Stimulated activated naive CD4-positive, alpha-beta T cell treated with Interleukin-2 at 50 U/mL for 16 hours (primary cell): ENCODE data around the gene TNRC6C.
"Not testable (repeated sequence)": the region's sequence is repeated elsewhere in the genome, so short reads cannot be mapped to it uniquely, and the experiment has no call there.

ENCODE experiments used
- DNase-seq: peaks from one replicate; lab custom pipeline; 2025; lab: John Stamatoyannopoulos, UW

TNRC6C gene

GRCh38 chr17:77963441-77963840, 4.9 kb downstream of the TNRC6C start:
- DNase-seq = no peak

DNA sequence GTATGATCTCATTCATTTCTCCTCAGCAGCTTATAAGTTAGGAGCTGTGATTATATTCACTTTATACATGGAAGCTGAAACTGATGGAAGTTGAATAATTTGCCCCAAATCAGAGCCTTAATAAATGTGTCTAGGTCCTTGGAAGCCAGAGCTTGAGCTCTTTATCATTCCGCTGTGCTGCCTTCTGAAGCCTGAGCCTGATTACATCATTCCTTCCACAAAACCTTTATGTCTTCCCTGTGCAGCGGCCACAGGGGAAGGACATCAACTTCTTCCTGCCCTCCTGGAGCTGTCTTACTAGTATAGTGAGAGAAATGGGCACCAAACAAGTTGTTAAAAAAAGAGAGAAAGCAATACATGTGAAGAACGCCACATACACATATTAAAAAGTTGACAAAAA, 6.8 kb downstream of the TNRC6C start:
- DNase-seq = no peak

DNA sequence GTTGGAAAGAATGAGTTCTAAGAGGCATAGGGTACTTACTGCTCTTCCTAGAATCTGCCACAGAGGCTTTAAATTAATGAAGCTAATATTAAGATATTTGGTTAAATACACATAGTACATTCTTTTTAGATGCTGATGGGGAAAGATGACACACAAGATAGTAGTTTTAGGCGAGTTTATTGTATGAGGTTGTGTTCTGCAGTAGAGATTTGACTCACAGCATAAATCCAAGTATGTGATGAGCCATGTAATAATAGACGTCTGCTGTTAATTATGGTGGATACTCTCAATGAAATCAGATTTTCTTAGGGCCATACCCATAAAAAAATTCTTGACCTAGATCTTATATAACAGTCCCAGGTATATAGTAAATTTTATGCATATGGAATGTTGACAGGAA, 8.0 kb downstream of the TNRC6C start:
- no peak for DNase-seq

GRCh38 chr17:77968788-77969187, 10.3 kb downstream of the TNRC6C start:
- no peak for DNase-seq

DNA sequence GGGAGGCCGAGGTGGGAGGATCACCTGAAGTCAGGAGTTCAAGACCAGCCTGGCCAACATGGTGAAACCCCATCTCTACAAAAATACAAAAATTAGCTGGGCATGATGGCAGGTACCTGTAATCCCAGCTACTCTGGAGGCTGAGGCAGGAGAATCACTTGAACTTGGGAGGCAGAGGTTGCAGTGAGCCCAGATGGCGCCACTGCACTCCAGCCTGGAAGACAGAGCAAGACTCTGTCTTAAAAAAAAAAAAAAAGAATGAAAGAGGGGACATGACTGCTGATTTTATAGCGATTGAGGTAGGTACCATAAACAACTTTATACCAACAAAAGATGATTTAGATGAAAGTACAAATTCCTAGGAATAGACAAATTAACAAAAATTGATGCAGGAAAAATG, 13.8 kb downstream of the TNRC6C start:
- not testable (repeated sequence) for DNase-seq

- DNase-seq = no peak
Observed at GRCh38 chr17:77973953-77974352, 15.4 kb downstream of the TNRC6C start.

- DNase-seq = no peak
Observed at GRCh38 chr17:77974396-77974795, 15.9 kb downstream of the TNRC6C start.

- not testable (repeated sequence) for DNase-seq
Observed at GRCh38 chr17:77982430-77982829, 23.9 kb downstream of the TNRC6C start.

GRCh38 chr17:77990301-77990700, 31.8 kb downstream of the TNRC6C start:
- DNase-seq = no peak

DNA sequence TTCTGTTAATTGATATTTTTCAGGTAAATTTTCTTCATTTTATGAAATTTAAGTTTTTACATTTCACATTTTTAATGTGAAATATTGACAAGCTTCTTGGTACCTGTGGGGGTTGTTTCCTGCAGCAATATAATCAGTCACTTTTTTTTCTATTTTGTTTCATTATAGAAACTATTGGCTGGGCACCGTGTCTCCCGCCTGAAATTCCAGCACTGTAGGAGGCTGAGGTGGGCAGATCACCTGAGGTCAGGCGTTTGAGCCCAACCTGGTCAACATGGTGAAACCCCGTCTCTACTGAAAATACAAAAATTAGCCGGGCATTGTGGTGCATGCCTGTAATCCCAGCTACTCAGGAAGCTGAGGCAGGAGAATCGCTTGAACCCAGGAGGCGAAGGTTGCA, 35.2 kb downstream of the TNRC6C start:
- not testable (repeated sequence) for DNase-seq

- no peak for DNase-seq
Observed at GRCh38 chr17:77995146-77995852, 36.8 kb downstream of the TNRC6C start.

DNA sequence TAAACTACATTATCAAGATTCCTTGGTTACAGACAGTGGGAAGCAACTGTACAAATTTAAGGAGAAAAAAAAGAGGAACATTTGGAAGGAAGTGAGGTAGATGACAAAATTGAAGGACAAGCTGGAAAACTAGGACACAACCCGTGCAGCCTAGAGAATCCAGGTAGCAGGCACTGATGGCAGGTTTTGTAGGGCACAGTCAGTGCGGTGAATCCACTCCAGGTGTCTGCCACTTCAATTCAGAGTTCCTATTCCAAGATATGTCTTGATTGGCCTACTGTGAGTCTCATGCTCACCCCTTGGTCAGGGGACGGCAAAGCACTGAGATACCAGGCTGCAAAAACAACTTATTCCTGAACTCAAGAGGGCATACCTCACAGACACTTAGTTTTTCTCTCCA, 37.8 kb downstream of the TNRC6C start:
- DNase-seq = no peak

- DNase-seq = no peak
Observed at GRCh38 chr17:77999413-78000173, 41.1 kb downstream of the TNRC6C start.

GRCh38 chr17:78000341-78000740, 41.8 kb downstream of the TNRC6C start:
- no peak for DNase-seq

- no peak for DNase-seq
Observed at GRCh38 chr17:78001182-78001581, 42.7 kb downstream of the TNRC6C start.

- no peak for DNase-seq
Observed at GRCh38 chr17:78001612-78002011, 43.1 kb downstream of the TNRC6C start.

DNA sequence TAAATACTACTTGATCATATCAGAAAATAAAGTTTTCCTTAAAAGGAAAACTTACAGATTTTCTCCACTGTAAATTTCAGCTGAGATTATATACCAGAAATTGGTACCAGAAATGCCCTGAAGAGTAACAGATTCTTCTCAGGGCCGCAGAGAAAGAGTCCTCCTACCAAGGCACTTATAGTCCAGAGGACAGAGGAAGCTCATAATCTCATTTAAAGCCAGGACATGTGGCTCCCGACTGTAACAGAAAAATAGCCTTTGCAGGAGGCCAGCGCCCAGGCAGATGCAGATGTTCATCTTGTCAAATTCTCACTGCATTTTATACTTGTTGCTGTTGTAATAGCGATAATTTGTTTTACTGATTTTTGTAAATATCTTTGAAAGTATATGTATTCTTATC, 43.7 kb downstream of the TNRC6C start:
- DNase-seq = no peak

DNA sequence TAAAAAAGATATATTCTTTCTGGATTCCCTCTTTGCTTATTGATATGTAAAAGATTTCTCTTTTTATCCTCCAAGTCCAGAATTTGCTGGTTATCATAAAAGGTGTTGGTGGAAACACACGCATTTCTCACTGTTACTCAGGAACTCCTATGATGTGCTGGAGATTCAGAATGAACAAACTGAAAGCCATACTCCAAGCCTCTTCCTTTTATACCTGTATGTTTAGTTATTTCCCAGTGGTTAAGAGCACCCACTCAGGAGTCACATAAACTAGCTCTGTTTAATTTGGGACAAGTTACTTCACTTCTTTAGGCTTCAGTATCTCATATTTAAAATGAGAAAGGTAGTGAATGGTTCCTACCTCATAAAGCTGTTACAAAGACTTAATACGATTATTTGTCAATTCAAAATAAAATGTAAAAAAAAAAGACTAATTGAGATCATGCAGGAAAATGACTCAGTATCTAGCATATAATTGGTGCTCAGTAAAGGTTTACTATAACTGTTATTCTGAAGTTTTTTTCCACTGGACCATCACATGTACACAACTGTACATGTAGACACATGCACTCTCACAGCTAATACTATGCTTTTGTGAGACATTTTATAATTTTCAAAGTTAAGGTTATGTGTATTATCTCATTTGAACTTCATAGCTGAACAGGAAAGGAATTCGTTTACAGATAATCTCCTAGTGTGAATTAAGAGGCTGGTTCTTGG, 47.1 kb downstream of the TNRC6C start:
- DNase-seq = no peak

DNA sequence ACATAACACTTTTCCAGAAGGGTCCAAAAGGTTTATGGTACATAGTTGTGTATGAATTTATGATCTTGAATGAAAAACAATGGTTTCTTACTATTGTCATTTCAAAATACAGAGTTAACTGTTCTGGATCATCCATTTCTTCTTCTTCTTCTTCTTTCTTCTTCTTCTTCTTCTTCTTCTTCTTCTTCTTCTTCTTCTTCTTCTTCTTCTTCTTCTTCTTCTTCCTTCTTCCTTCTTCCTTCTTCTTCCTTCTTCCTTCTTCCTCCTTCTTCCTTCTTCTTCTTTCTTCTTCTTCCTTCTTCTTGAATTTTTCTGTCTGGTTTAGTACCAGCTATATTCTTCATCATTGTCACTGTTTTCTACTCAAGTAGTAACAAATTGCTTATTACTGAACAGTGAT, 47.8 kb downstream of the TNRC6C start:
- no peak for DNase-seq

DNA sequence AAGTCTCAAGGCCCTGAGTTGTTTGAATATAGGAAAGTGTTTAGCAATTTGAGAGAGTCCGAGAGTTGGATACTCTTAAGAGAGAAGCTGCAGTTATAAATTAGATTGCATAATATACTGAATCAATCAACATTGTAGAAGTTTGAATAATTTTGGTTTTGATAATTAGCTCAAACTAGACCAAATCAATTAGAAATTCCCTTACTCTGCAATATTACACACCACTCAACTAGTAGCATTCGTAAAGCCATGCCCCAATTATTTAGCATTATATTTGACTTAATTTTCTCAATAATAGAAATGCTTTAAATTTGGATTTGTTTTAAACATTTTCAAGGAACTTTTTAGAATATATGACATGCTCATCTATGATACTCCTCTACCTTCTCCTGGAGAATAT, 49.1 kb downstream of the TNRC6C start:
- DNase-seq = no peak

GRCh38 chr17:78010759-78011158, 52.3 kb downstream of the TNRC6C start:
- no peak for DNase-seq

DNA sequence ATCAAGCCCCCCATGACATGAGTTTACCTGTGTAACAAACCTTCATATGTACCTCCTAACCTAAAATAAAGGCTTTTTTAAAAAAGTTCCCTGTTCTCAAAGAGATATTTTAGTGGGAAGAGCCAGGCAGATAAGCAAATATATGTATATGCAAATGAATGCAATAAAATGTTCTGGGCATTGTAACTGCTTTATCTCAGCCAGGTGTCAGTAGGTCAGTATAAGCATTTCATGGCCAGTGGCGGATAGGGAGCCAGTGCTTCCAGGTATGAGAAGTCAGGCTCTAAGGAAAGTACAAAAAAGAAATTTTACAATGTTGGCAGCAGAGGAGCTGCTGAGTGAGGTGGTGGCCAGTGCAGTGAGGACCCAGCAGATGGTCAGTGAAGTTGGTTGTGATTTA, 53.9 kb downstream of the TNRC6C start:
- DNase-seq = no peak
